Spleen (tissue), 7 donors: ENCODE measurements around the gene C16orf86.

Source experiments
- CTCF ChIP-seq, 11 experiments: fragments of 200-600 bp in 7 of 11; fragments of 450-650 bp in 4 of 11; sonication (generic) in 4 of 11; IDR thresholded peaks in 8 of 11; conservative IDR thresholded peaks in 3 of 11; 1 replicate in 7 of 11; 2 replicates in 4 of 11; pipeline versions ENCODE4 v1.4.0 to v1.8.0; 2016 to 2021; ENCODE audit warnings: antibody characterized with exemption in 11 of 11, inconsistent platforms in 4 of 11, mild to moderate bottlenecking in 1 of 11
- POLR2AphosphoS5 ChIP-seq, 3 donors: sonication (generic); formaldehyde crosslinking; IDR thresholded peaks; one replicate each; pipeline ENCODE4 v1.5.1; 2017; ENCODE audit warnings: antibody characterized with exemption in 3 of 3
- donor health status: DM: no; HTN: no; CAD: no; lungs with moderate emphysema.
- donor health status: DM: no; HTN: no; CAD: no.
- donor health status: DM: no; HTN: no; CAD: no.

GRCh38 chr16:67674851-67675578 is 8.4 kb downstream of the C16orf86 start:
- peak in 1 of 3 donors; percentile 39 for TF ChIP-seq POLR2AphosphoS5 (IDR thresholded peaks at IDR 0.05)
- no peak for TF ChIP-seq CTCF (IDR thresholded peaks at IDR 0.05 in 8 of 11, conservative IDR thresholded peaks at IDR 0.05 in 3 of 11)
